ENCODE measurements around the gene CD44.

CD44 gene

DNA sequence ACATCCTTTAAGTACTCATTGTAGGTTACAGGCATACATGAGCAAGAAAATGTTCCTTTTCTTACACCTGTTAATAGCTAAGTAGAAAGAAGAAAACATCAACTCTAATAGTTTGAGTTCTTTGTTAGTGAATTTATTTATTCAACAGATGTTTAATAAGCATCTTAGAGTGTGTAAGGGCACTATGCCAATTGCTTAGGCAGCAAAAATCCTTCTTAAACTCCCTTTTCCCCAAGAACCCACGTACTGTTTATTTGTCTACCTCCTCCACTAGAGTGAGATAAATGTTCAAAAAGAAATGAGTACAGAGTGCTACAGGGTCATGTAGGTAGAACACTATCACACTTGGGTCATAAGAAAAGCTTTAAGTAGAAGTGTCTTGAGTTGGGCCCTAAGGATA is 131.4 kb downstream of the CD44 start:
- no peak for DNase-seq

DNA sequence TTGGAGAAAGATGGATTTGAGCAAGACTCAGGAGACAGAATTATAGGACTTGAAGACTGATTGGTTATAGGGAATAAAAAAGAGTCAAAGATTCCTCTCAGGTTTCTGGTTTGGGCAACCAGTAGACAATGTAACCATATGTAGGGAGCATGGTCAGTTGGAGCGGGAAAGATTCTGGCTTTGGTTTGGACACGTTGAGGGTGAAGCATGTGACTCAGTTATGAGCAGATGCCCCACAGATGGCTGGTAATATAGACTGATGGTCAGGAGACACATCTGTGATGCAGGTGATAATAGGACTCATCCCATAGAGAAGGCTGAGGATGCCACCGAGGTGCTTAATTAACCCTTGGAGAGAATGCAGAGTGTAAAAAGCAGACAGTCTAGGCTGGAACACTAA is 132.1 kb downstream of the CD44 start:
- DNase-seq: no peak

DNA sequence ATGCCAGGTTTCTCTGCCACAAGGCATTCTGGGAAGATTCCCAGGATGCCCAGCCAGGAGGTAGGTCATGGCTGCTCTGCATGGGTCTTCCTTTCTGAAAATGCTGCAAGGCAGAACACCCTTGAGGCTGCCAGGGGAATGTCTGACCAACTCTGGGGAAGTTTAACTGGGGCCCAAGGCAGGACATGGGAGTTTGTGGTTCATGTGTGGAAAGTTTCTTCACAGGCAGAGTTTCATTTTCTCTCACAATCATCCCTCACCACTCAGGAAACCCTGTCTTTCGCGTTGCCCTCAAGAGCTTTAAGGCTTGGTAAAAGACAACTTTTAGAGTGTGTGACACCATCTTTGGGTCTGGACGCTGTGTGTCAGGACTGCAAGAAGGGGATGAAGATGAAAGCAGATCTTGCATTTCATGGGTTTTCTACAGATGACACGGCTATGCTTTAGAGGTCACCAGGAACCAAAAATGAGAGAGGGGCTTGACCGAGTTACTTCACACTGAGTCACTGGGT is 133.5 kb downstream of the CD44 start:
- DNase-seq: peak in 3 of 5 donors; percentile 1 to 75 (median 2)

DNA sequence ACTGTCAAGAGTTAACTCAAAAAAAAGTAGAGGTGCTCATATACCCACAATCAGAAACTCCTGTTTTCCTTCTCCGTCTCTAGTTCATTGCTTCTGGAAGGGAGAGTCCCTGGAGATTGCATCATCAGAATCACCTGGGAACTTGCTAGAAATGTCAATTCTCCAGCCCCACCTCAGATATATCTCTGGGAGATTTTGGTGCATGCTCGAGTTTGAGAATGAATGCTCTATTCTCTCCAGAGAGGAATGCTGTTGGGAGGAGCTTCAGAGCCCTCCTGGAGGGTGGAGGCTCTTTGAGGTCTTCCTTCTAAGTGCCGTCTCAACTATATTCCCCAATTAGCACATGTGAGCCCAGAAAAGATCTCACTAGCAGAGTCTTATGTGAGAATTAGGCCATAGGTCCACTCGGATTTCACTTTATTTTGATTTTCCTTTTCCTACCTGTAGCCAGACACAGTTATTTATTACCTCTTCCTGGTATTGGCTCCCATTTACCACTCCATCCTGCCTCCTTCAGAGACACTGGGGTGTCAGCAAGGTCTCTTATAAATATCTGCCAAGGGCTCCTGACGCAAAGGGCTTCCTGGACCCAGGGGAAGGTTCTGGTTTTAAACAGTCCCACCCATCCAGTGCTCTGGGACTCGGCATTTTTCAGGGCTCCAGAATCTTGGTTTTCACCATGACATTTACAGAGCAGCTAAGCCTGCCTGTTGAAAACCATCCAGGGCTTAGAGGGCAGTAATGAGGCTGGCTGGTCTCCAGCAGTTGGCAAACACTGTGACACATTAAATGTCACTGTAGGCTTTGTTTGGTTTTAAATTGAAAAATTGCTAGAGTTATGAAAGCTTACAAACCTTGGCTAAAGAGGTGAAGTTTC is 136.2 kb downstream of the CD44 start:
- DNase-seq: no peak

DNA sequence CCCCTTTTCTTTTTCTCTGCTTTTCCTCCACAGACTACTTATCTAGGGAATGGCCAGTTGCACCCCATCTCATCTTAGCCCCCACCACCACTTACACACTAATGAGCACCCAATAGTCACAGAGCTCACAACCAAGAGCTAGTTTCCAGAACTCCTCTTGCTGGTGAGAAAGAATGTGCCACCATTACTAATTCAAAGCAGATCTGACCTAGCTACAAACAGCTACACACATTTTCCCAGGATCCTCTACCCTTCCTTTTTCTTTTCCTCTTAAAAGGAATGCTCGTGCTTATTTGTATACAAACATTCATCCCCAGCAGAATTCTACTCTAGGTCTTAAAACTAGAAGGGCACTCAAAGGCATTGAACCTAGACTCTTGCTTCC is 136.8 kb downstream of the CD44 start:
- no peak for DNase-seq

DNA sequence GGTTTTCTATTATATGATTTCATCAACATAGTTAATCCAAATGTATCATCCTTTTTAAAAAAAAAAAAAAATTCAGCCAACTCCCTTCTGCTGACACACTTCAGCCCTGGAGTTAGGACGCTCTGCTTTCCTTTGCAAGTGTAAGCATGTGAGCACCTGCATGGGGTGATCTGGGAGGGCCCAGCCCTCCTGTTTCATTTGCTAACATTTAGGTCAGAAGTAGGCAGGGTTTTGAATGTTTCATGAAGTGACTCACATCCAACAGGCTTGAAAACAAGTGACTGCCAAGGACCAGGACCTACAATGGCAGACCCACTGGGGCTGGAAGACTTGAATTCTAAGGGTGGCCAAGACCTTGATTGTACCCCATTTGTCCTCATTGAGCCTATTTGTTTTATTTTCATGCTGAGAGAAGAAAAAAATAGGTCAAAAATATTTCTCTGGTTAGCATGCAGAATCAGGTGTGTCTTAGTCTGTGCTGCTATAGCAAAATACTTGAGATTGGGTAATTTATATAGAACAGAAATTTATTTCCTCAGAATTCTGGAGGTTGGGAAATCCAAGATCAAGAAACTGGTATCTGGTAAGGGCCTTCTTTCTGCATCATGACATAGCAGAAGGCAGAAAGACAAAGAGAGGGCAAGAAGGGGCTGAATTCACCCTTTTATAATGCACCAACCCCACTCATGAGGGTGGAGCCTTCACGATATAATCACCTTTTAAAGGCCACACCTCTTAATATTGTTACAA is 137.6 kb downstream of the CD44 start:
- peak in 1 of 5 donors; percentile 9 for DNase-seq

DNA sequence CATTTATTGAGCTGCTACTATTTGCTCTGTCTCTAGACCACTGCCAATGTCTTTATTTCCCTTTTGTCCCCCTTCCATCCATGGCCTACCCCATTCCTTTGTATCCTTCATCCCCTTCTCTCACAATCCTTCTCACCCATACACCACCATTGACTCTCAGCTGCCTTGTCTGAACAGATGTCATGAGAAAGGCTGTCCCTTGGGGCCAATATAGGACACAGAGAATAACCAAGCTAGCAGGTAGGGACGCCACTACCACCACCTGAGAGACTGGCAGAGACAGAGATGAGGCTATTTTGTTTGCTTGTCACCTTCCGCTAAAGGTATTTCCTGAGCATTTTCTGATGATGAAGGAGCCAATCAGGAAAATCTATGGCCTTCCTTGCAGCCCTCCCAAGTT is 138.9 kb downstream of the CD44 start:
- DNase-seq: no peak

DNA sequence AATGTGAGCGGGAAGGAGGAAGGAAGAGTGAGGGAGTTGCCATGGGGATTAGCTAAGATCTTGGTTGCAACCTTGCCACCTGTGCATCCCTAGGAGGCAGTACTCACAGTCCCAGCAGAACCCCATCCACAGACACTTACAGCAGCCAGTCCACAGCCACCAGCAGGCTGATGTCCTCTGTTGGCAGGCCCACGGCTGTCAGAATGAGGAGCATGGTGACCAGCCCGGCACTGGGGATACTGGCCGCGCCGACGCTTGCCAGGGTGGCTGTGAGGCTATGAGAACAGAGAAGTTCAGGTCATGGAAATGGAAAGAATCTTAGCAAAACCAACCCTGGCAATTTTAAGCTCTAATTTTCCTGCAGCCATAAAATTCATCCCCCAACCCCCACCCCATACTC is 141.8 kb downstream of the CD44 start:
- DNase-seq: no peak

DNA sequence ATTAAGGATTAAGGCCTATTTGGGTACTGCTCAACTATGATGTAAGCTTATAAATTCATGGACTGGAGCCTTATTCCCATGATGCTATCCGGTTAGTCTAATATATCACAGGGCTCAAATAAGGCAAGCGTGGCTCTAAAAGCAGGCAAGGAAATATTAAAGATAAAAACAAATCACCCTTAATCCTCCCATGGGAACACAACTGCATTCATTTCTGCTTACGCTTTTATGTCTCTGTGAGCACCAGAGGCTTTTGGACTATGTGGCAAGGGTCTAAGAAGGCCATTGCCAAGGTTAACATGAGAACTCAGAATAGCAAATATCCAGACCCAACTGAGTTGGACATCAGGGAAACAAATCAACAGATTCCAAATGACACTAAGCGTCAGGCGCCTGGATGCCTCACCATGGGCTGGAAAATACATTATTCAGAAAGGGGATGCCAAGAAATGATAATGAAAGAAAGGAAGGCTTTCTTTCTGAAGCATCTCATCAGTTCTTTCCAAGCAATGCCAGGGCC is 142.3 kb downstream of the CD44 start:
- no peak for DNase-seq

All from T-helper 1 cell (primary cell).